ENCODE data around the gene MVP. TPM values are rescaled to one million over a fixed set of nuclear protein-coding genes. Genes with fewer than 3 reads are reported as not detected.

The MVP gene
- total RNA-seq, 1 experiment from 2014 or later: 72.5 TPM

DNA sequence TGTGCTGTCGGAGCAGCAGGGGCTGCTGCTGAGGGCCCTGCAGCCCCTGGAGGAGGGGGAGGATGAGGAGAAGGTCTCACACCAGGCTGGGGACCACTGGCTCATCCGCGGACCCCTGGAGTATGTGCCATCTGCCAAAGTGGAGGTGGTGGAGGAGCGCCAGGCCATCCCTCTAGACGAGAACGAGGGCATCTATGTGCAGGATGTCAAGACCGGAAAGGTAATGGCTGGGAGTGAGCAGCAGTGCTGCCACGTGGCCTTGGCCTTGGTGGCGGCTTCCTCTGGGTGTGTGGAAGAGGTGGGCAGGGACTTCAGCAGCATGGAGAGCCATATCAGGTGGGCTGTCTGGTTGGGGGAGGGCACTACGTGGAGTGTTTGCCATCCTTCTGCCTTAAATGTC lies 20.0 kb downstream of the MVP start:
- H3K27me3 Mint-ChIP-seq (ENCODE audit: insufficient read depth, unreplicated experiment): no peaks in the 10 kb centered on the region
- no TSS peak for BruUV-seq (replicated peaks)
- no peaks in the 10 kb centered on the region for H3K9me3 Mint-ChIP-seq (ENCODE audit: unreplicated experiment)
- TF ChIP-seq CTCF (IDR thresholded peaks at IDR 0.05; ENCODE audit: insufficient read depth in 1 of 2, low read depth in 1 of 2, low read length in 1 of 2, severe bottlenecking in 1 of 2, unreplicated experiment in 1 of 2): no peak
- no peaks in the 10 kb centered on the region; the same call in 1 of the 2 replicates for H3K36me3 ChIP-seq (ENCODE audit: control insufficient read depth, insufficient read depth, low read length)
- H3K36me3 Mint-ChIP-seq (ENCODE audit: insufficient read depth, unreplicated experiment): peaks cover 14% of the 10 kb centered on the region
- H3K4me3 Mint-ChIP-seq (ENCODE audit: unreplicated experiment): no peak overlapping the region
- no peaks in the 10 kb centered on the region for H3K4me1 Mint-ChIP-seq (ENCODE audit: low read depth, unreplicated experiment)
- no peaks in the 10 kb centered on the region for H3K9me3 ChIP-seq
- no peak for DNase-seq
- ChIA-PET POLR2A (no interaction called here), CTCF (interaction anchor here (1.3 kb wide), 1 partner anchor 8 kb away, joined by 4 read pairs; no protein-coding TSS in a partner anchor)
- no peak overlapping the region for H3K4me3 ChIP-seq (ENCODE audit: low read depth, low read length)
- no peak overlapping the region for H3K27ac Mint-ChIP-seq (ENCODE audit: unreplicated experiment)
- intact Hi-C loops (cut with micrococcal nuclease; ENCODE audit: unreplicated experiment): no loop called here
- no peaks in the 10 kb centered on the region for H3K27me3 ChIP-seq (replicated peaks; ENCODE audit: control insufficient read depth, insufficient read depth, low read length)
- no peaks in the 10 kb centered on the region for H3K4me1 ChIP-seq

DNA sequence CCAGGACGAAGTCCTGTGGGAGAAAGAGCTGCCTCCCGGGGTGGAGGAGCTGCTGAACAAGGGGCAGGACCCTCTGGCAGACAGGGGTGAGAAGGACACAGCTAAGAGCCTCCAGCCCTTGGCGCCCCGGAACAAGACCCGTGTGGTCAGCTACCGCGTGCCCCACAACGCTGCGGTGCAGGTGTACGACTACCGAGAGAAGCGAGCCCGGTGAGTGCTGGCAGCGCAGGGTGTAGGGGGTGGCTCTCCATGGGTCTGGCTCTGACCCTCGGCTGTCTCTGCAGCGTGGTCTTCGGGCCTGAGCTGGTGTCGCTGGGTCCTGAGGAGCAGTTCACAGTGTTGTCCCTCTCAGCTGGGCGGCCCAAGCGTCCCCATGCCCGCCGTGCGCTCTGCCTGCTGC lies 21.4 kb downstream of the MVP start:
- Mint-ChIP-seq H3K27ac (ENCODE audit: unreplicated experiment) (no peak overlapping the region), H3K36me3 (ENCODE audit: insufficient read depth, unreplicated experiment) (peaks cover 16% of the 10 kb centered on the region), H3K9me3 (ENCODE audit: unreplicated experiment) (no peaks in the 10 kb centered on the region), H3K4me3 (ENCODE audit: unreplicated experiment) (no peak overlapping the region), H3K4me1 (ENCODE audit: low read depth, unreplicated experiment) (no peaks in the 10 kb centered on the region), H3K27me3 (ENCODE audit: insufficient read depth, unreplicated experiment) (no peaks in the 10 kb centered on the region)
- POLR2A ChIA-PET: no interaction called here
- BruUV-seq (replicated peaks): no TSS peak
- CTCF ChIA-PET: no interaction called here
- TF ChIP-seq CTCF (IDR thresholded peaks at IDR 0.05; ENCODE audit: insufficient read depth in 1 of 2, low read depth in 1 of 2, low read length in 1 of 2, severe bottlenecking in 1 of 2, unreplicated experiment in 1 of 2): no peak
- H3K27me3 ChIP-seq (replicated peaks; ENCODE audit: control insufficient read depth, insufficient read depth, low read length): no peaks in the 10 kb centered on the region
- no peaks in the 10 kb centered on the region; the same call in 1 of the 2 replicates for H3K36me3 ChIP-seq (ENCODE audit: control insufficient read depth, insufficient read depth, low read length)
- H3K9me3 ChIP-seq: no peaks in the 10 kb centered on the region
- no peak for DNase-seq
- no peaks in the 10 kb centered on the region for H3K4me1 ChIP-seq
- no peak overlapping the region for H3K4me3 ChIP-seq (ENCODE audit: low read depth, low read length)
- intact Hi-C loops (cut with micrococcal nuclease; ENCODE audit: unreplicated experiment): no loop called here

- Mint-ChIP-seq H3K27ac (ENCODE audit: unreplicated experiment) (no peak overlapping the region), H3K27me3 (ENCODE audit: insufficient read depth, unreplicated experiment) (no peaks in the 10 kb centered on the region), H3K9me3 (ENCODE audit: unreplicated experiment) (no peaks in the 10 kb centered on the region), H3K36me3 (ENCODE audit: insufficient read depth, unreplicated experiment) (peaks cover 21% of the 10 kb centered on the region), H3K4me1 (ENCODE audit: low read depth, unreplicated experiment) (no peaks in the 10 kb centered on the region), H3K4me3 (ENCODE audit: unreplicated experiment) (no peak overlapping the region)
- no peak overlapping the region for H3K4me3 ChIP-seq (ENCODE audit: low read depth, low read length)
- no peaks in the 10 kb centered on the region for H3K9me3 ChIP-seq
- no peak for DNase-seq
- POLR2A ChIA-PET: interaction anchor here (0.5 kb wide), 1 partner anchor 37 kb away, joined by 3 read pairs; the partner anchor contains the start of gene MAZ
- TF ChIP-seq CTCF (IDR thresholded peaks at IDR 0.05; ENCODE audit: insufficient read depth in 1 of 2, low read depth in 1 of 2, low read length in 1 of 2, severe bottlenecking in 1 of 2, unreplicated experiment in 1 of 2): no peak
- intact Hi-C loops (cut with micrococcal nuclease; ENCODE audit: unreplicated experiment): no loop called here
- H3K36me3 ChIP-seq (ENCODE audit: control insufficient read depth, insufficient read depth, low read length): peaks cover 3% of the 10 kb centered on the region; the same call in 1 of the 2 replicates
- no peaks in the 10 kb centered on the region for H3K27me3 ChIP-seq (replicated peaks; ENCODE audit: control insufficient read depth, insufficient read depth, low read length)
- no TSS peak for BruUV-seq (replicated peaks)
- no peaks in the 10 kb centered on the region for H3K4me1 ChIP-seq
- CTCF ChIA-PET: interaction anchor here (0.8 to 1.8 kb wide), 4 partner anchors 10 to 57 kb away, joined by 3 to 7 read pairs (median 4); partner anchors contain the start of gene SEZ6L2
These were observed 22.6 kb downstream of the MVP start for GRCh38 chr16:29842732-29843346.
